ENCODE results near the gene ARHGEF2. TPM values are rescaled to one million over a fixed set of nuclear protein-coding genes. Genes with fewer than 3 reads are reported as not detected.
A peak's percentile ranks its signal among the peaks of the same experiment; 100 is the strongest.

ARHGEF2 gene
- total and polyA plus RNA-seq, 9 of the 15 experiments (the other 6 are each of a cell fraction or from before 2014, with no cell fraction given), result 7.1 to 162 (median 62.2) TPM

DNA sequence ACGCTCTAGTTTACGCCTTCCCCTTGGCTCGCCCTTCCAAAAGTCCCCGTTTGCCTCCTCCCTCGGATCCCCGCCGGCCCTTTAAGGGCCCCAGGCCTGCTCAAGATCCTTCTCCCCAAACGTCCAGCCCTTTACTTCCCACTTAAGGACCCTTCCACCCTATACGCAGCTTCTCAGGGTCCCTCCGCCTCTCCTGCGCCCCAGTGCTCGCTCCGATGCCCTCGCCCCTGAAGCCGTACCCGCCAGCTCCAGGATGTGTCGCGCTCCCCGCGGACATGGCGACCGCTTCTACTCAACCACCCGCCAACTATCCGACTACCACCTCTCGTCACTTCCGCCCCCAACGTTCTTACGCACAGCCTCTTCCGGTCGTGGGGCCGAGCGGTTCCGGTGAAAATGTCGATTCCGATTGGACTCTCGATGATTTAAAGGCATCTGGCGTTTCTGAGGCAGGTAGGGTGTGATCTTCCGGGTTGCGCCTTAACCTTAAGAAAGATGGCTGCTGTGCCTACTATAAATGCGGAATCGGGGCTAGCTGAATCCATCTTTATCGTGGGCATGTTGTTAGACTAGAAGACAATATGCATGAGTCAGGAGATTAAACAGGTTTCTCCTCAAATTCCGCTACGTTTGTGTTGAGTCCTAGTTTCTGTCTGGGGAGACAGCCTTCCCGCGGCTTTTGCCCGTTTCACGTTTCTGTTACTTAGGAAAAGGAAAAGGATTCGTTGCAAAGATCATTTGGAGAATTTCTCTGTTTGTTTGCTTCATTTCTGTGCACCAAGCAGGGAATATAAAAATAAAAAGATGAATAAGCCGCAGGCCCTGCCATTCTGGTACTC lies 44.0 kb downstream of the ARHGEF2 start, which contains the start of gene KHDC4 (continued):
- peak; percentile 65 for TF ChIP-seq MYBL2 (IDR thresholded peaks at IDR 0.05; ENCODE audit: low read depth)
- no peak for TF ChIP-seq MYBL2 (CRISPR knock-in tag; IDR thresholded peaks at IDR 0.05; ENCODE audit: borderline replicate concordance)
- TF ChIP-seq HNRNPLL (IDR thresholded peaks at IDR 0.05; ENCODE audit: low read depth, low read length, poor library complexity, severe bottlenecking), result peak; percentile 70
- TF ChIP-seq SP2 (IDR thresholded peaks at IDR 0.05; ENCODE audit: extremely low read depth, low read depth, low read length, poor library complexity, severe bottlenecking), result peak; percentile 54
- 0 out of 2 replicates have a peak, but pooled peaks have one; percentile 56 for TF ChIP-seq DIDO1 (tag; IDR thresholded peaks at IDR 0.05; ENCODE audit: low read depth)
- TF ChIP-seq MEIS2 (IDR thresholded peaks at IDR 0.05; ENCODE audit: partially characterized antibody), result peak; percentile 99
- peak in 1 of 2 experiments; percentile 34; a peak in 1 of 3 replicates for TF ChIP-seq CBX3 (IDR thresholded peaks at IDR 0.05; ENCODE audit: borderline replicate concordance in 1 of 2, low read length in 2 of 2)
- no peak for TF ChIP-seq ZNF696 (CRISPR knock-in tag; conservative IDR thresholded peaks at IDR 0.05)
- TF ChIP-seq, protein P1, sequence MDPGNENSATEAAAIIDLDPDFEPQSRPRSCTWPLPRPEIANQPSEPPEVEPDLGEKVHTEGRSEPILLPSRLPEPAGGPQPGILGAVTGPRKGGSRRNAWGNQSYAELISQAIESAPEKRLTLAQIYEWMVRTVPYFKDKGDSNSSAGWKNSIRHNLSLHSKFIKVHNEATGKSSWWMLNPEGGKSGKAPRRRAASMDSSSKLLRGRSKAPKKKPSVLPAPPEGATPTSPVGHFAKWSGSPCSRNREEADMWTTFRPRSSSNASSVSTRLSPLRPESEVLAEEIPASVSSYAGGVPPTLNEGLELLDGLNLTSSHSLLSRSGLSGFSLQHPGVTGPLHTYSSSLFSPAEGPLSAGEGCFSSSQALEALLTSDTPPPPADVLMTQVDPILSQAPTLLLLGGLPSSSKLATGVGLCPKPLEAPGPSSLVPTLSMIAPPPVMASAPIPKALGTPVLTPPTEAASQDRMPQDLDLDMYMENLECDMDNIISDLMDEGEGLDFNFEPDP (CRISPR knock-in tag; IDR thresholded peaks at IDR 0.05), result no peak; the same call in 1 of the 2 replicates
- TF ChIP-seq THRAP3 (IDR thresholded peaks at IDR 0.05; ENCODE audit: borderline replicate concordance), result 0 out of 2 replicates have a peak, but pooled peaks have one; percentile 24
- no peak for TF ChIP-seq BDP1 (IDR thresholded peaks at IDR 0.05; ENCODE audit: insufficient read depth, insufficient read length)
- peak; percentile 99 for TF ChIP-seq POLR2G (IDR thresholded peaks at IDR 0.05; ENCODE audit: low read depth, low read length)
- no peak for TF ChIP-seq NFIX (CRISPR knock-in tag; IDR thresholded peaks at IDR 0.05; ENCODE audit: low read depth)
- TF ChIP-seq MEF2A (IDR thresholded peaks at IDR 0.05; ENCODE audit: control insufficient read depth, low read depth, low read length), result no peak
- peak; percentile 33; the same call in 1 of the 2 replicates for TF ChIP-seq TEAD4 (IDR thresholded peaks at IDR 0.05; ENCODE audit: low read length)
- no peak for TF ChIP-seq TEAD4 (CRISPR knock-in tag; IDR thresholded peaks at IDR 0.05; ENCODE audit: borderline replicate concordance)
- 0 out of 2 replicates have a peak, but pooled peaks have one; percentile 34 for TF ChIP-seq LEF1 (IDR thresholded peaks at IDR 0.05)
- TF ChIP-seq, protein P2, sequence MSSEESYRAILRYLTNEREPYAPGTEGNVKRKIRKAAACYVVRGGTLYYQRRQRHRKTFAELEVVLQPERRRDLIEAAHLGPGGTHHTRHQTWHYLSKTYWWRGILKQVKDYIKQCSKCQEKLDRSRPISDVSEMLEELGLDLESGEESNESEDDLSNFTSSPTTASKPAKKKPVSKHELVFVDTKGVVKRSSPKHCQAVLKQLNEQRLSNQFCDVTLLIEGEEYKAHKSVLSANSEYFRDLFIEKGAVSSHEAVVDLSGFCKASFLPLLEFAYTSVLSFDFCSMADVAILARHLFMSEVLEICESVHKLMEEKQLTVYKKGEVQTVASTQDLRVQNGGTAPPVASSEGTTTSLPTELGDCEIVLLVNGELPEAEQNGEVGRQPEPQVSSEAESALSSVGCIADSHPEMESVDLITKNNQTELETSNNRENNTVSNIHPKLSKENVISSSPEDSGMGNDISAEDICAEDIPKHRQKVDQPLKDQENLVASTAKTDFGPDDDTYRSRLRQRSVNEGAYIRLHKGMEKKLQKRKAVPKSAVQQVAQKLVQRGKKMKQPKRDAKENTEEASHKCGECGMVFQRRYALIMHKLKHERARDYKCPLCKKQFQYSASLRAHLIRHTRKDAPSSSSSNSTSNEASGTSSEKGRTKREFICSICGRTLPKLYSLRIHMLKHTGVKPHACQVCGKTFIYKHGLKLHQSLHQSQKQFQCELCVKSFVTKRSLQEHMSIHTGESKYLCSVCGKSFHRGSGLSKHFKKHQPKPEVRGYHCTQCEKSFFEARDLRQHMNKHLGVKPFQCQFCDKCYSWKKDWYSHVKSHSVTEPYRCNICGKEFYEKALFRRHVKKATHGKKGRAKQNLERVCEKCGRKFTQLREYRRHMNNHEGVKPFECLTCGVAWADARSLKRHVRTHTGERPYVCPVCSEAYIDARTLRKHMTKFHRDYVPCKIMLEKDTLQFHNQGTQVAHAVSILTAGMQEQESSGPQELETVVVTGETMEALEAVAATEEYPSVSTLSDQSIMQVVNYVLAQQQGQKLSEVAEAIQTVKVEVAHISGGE (CRISPR knock-in tag; IDR thresholded peaks at IDR 0.05), result peak in 1 of 3 experiments; percentile 83; a peak in 3 of 6 replicates
- TF ChIP-seq MAFF (IDR thresholded peaks at IDR 0.05; ENCODE audit: low read length), result peak; percentile 45; the same call in 1 of the 2 replicates
- TF ChIP-seq PHF8 (IDR thresholded peaks at IDR 0.05; ENCODE audit: borderline replicate concordance, low read length), result peak; percentile 100
- TF ChIP-seq HCFC1 (IDR thresholded peaks at IDR 0.05; ENCODE audit: low read depth, low read length), result peak; percentile 85

All from K562 (cell line).